HAP-1 (cell line): Measurements from ENCODE around the gene SMC2.

ENCODE experiments used
- DNase-seq, 2 experiments: peaks; one replicate each; pipeline ENCODE4 v3.0.0-alpha.2; 2016 to 2020; ENCODE audit warnings: low spot score in 2 of 2
- H3K27me3 ChIP-seq: fragments of 250-450 bp; sonication (Bioruptor Pico); 2 replicates; pipeline ENCODE4 v1.5.1; 2020; ENCODE audit warnings: low read depth, mild to moderate bottlenecking, moderate library complexity
- H3K36me3 ChIP-seq: fragments of 250-450 bp; sonication (Bioruptor Pico); replicated peaks from 2 replicates; pipeline ENCODE4 v1.5.1; 2020; ENCODE audit warnings: mild to moderate bottlenecking
- H3K4me1 ChIP-seq: fragments of 250-450 bp; sonication (Bioruptor Pico); 2 replicates; pipeline ENCODE4 v1.5.1; 2020; ENCODE audit warnings: mild to moderate bottlenecking
- H3K4me3 ChIP-seq: fragments of 250-450 bp; sonication (Bioruptor Pico); 2 replicates; pipeline ENCODE4 v1.5.1; 2020; ENCODE audit warnings: mild to moderate bottlenecking, moderate library complexity
- H3K9me3 ChIP-seq: fragments of 250-450 bp; sonication (Bioruptor Pico); 2 replicates; pipeline ENCODE4 v1.5.1; 2020; ENCODE audit warnings: mild to moderate bottlenecking, moderate library complexity
- in situ Hi-C: fragments of 300-500 bp; cut with MboI; formaldehyde crosslinking; loops from 3 replicates; pipeline ENCODE4 v1.14.3; 2020; ENCODE audit warnings: low sequenced_read_pairs, inconsistent platforms, mixed read lengths

The SMC2 gene

GRCh38 chr9:104138243-104138868 lies 44.2 kb downstream of the SMC2 start:
- DNase-seq: peak; percentile 4 to 35
- H3K4me1 ChIP-seq: no peaks in the 10 kb centered on the region
- H3K4me3 ChIP-seq: no peak overlapping the region
- H3K36me3 ChIP-seq: peaks cover 38% of the 10 kb centered on the region
- H3K27me3 ChIP-seq: no peaks in the 10 kb centered on the region
- in situ Hi-C loops: no loop called here
- H3K9me3 ChIP-seq: no peaks in the 10 kb centered on the region

DNA sequence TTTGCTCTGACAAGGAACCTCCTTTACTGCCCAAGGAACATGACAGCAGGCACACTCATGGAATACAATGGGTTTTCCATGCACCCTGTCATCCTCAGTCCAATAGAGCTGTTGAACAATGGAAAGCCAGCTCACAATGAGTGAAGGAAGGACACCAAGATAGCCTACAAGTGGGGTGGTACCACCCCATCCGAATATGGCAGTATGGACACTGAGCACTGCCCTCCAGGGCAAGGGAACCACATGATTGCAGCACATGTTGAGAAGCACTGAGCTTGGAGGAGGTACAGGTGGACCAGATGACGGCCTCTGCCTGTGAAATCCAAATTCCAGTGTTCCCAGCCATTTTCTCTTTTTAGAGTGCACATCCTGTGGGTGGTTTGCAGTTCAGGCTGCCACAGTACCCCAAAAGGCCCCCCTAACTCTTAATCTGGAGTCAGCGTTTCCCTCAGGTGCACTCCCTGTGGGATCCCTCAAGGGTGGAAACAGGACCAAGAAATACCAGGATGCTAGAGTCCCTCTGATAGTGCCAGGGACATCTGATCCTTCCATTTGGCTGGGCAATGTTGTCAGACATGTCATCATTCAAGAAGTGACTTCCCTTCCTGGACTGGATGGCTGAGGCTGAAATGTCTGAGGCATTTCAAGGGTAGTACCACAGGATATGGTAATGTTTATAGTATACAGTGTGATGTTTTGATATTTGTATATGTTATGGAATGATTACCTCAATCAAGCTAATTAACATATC lies 48.9 kb downstream of the SMC2 start:
- H3K9me3 ChIP-seq: no peaks in the 10 kb centered on the region
- H3K4me1 ChIP-seq: no peaks in the 10 kb centered on the region
- no peaks in the 10 kb centered on the region for H3K27me3 ChIP-seq
- in situ Hi-C loops: no loop called here
- H3K36me3 ChIP-seq: peaks cover 12% of the 10 kb centered on the region
- DNase-seq: no peak
- H3K4me3 ChIP-seq: no peak overlapping the region

DNA sequence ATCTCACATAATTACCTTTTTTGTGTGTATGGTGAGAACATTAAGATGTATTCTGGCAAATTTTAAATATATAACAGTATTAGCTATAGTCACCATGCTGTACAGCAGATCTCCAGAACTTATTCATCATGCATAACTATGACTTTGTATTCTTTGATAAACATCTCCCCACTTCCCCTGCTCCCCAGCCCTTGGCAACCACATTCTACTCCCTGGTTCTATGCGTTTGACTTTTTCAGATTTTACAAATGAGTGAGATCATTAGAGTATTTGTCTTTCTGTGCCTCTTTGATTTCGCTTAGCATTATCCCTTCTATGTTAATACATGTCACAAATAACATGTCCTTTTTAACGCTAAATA lies 49.4 kb downstream of the SMC2 start:
- DNase-seq: no peak

GRCh38 chr9:104144336-104144735 lies 50.2 kb downstream of the SMC2 start:
- DNase-seq: no peak
- in situ Hi-C loops: no loop called here
- no peaks in the 10 kb centered on the region for H3K9me3 ChIP-seq
- H3K27me3 ChIP-seq: no peaks in the 10 kb centered on the region
- peaks cover 8% of the 10 kb centered on the region for H3K36me3 ChIP-seq
- H3K4me1 ChIP-seq: no peaks in the 10 kb centered on the region
- H3K4me3 ChIP-seq: no peak overlapping the region

More for the DNA sequence above, 49.4 kb downstream of the SMC2 start:
- Histone ChIP-seq H3K9me3 (no peaks in the 10 kb centered on the region), H3K4me3 (no peak overlapping the region), H3K36me3 (peaks cover 8% of the 10 kb centered on the region), H3K27me3 (no peaks in the 10 kb centered on the region), H3K4me1 (no peaks in the 10 kb centered on the region)
- in situ Hi-C loops: no loop called here

GRCh38 chr9:104173067-104173466 lies 79.0 kb downstream of the SMC2 start:
- no peak for DNase-seq
- in situ Hi-C loops: loop anchor here (10.0 kb wide), 1 partner anchor 212 kb away; no protein-coding TSS in a partner anchor
- Histone ChIP-seq H3K9me3 (no peaks in the 10 kb centered on the region), H3K27me3 (no peaks in the 10 kb centered on the region), H3K4me3 (no peak overlapping the region), H3K36me3 (no peaks in the 10 kb centered on the region), H3K4me1 (peaks cover 6% of the 10 kb centered on the region; the same call in 1 of the 2 replicates)

GRCh38 chr9:104177003-104177611 lies 83.0 kb downstream of the SMC2 start:
- Histone ChIP-seq H3K36me3 (no peaks in the 10 kb centered on the region), H3K9me3 (no peaks in the 10 kb centered on the region), H3K27me3 (no peaks in the 10 kb centered on the region), H3K4me1 (peaks cover 14% of the 10 kb centered on the region), H3K4me3 (no peak overlapping the region)
- in situ Hi-C loops: loop anchor here (10.0 kb wide), 1 partner anchor 208 kb away; no protein-coding TSS in a partner anchor
- no peak for DNase-seq

DNA sequence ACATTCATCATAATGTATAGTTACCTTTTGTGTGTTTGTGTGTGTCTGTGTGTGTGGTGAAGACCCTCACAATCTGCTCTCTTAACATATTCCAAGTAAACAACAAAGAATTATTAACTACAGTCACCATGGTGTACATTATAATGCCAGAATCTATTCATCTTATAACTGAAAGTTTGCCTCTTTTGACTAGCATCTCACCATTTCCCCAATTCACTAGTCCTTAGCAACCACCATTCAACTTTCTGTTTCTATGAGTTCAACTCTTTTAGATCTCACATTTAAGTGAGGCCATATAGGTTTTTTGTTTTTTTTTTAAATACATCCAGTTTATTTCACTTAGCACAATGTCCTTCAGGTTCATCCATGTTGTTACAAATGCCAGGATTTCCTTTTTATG lies 83.6 kb downstream of the SMC2 start:
- no peaks in the 10 kb centered on the region for H3K27me3 ChIP-seq
- H3K9me3 ChIP-seq: no peaks in the 10 kb centered on the region
- H3K4me1 ChIP-seq: peaks cover 14% of the 10 kb centered on the region
- H3K4me3 ChIP-seq: no peak overlapping the region
- H3K36me3 ChIP-seq: no peaks in the 10 kb centered on the region
- in situ Hi-C loops: loop anchor here (10.0 kb wide), 1 partner anchor 207 kb away; no protein-coding TSS in a partner anchor
- DNase-seq: no peak
